Measurements from ENCODE around the gene PNRC1.

GRCh38 chr6:89048985-89049384, 31.6 kb upstream of the PNRC1 start:
- no peak for TF ChIP-seq CTCF (IDR thresholded peaks at IDR 0.05)
- TF ChIP-seq POLR2AphosphoS5 (IDR thresholded peaks at IDR 0.05; ENCODE audit: insufficient read depth in 1 of 2, low read depth in 1 of 2), result no peak

All from vagina (tissue), 2 donors.